Mesenchymal stem cell (in vitro differentiated cells and primary cell): Measurements from ENCODE around the gene RAB6B.

Source experiments
- DNase-seq: peaks from one replicate; pipeline ENCODE4 v3.0.0-alpha.2; 2013
- H2AFZ ChIP-seq: one replicate; pipeline ENCODE4 v1.6.1; 2013; ENCODE audit warnings: low read depth, mild to moderate bottlenecking, control low read depth, inconsistent platforms, low read length, moderate library complexity
- H2AK5ac ChIP-seq: 2 replicates; pipeline ENCODE4 v1.6.1; 2013; ENCODE audit warnings: low read length, moderate library complexity, mild to moderate bottlenecking, inconsistent platforms; ENCODE audit not compliant: severe bottlenecking
- H2BK120ac ChIP-seq: one replicate; pipeline ENCODE4 v1.6.1; 2013; ENCODE audit warnings: low read depth, mild to moderate bottlenecking, inconsistent platforms, low read length, moderate library complexity
- H2BK12ac ChIP-seq, 2 experiments: one replicate each; pipeline ENCODE4 v1.6.1; 2013; ENCODE audit warnings: inconsistent platforms in 2 of 2, low read length in 2 of 2, mild to moderate bottlenecking in 2 of 2, moderate library complexity in 2 of 2, control low read depth in 1 of 2
- H2BK15ac ChIP-seq: one replicate; pipeline ENCODE4 v1.6.1; 2013; ENCODE audit warnings: mild to moderate bottlenecking, low read depth, inconsistent platforms; ENCODE audit not compliant: poor library complexity, severe bottlenecking
- H2BK5ac ChIP-seq: 2 replicates; pipeline ENCODE4 v1.6.1; 2013; ENCODE audit warnings: low read depth, mild to moderate bottlenecking, low read length, control low read depth, inconsistent platforms; ENCODE audit not compliant: poor library complexity, severe bottlenecking
- H3K14ac ChIP-seq, 2 experiments: one replicate each; pipeline ENCODE4 v1.6.1; 2013; ENCODE audit warnings: inconsistent platforms in 2 of 2, low read length in 2 of 2, control low read depth in 1 of 2, mild to moderate bottlenecking in 1 of 2, moderate library complexity in 1 of 2
- H3K18ac ChIP-seq, 2 experiments: one replicate each; pipeline ENCODE4 v1.6.1; 2013; ENCODE audit warnings: inconsistent platforms in 2 of 2, low read length in 2 of 2, control low read depth in 1 of 2, low read depth in 1 of 2, mild to moderate bottlenecking in 1 of 2
- H3K23ac ChIP-seq, 2 experiments: one replicate each; pipeline ENCODE4 v1.6.1; 2013; ENCODE audit warnings: inconsistent platforms in 2 of 2, low read length in 2 of 2, mild to moderate bottlenecking in 2 of 2, moderate library complexity in 2 of 2, control low read depth in 1 of 2
- H3K27ac ChIP-seq: 2 replicates; pipeline ENCODE4 v1.5.1; 2013; ENCODE audit warnings: mild to moderate bottlenecking, moderate library complexity, low read length, control low read depth, inconsistent platforms; ENCODE audit not compliant: poor library complexity, severe bottlenecking
- H3K27me3 ChIP-seq, 2 experiments: 2 replicates each; pipeline versions ENCODE4 v1.6.1 to v1.7.0; 2013; ENCODE audit warnings: low read length in 2 of 2, mild to moderate bottlenecking in 2 of 2, moderate library complexity in 2 of 2, control low read depth in 1 of 2, inconsistent platforms in 1 of 2; ENCODE audit not compliant: control insufficient read depth in 1 of 2, insufficient read depth in 1 of 2
- H3K36me3 ChIP-seq, 2 experiments: 2 replicates each; pipeline versions ENCODE4 v1.6.1 to v1.7.0; 2013; ENCODE audit warnings: low read length in 2 of 2, control low read depth in 1 of 2, inconsistent platforms in 1 of 2, low read depth in 1 of 2, mild to moderate bottlenecking in 1 of 2; ENCODE audit not compliant: insufficient read depth in 2 of 2, control insufficient read depth in 1 of 2
- H3K4ac ChIP-seq, 2 experiments: one replicate each; pipeline ENCODE4 v1.6.1; 2013; ENCODE audit warnings: inconsistent platforms in 2 of 2, low read length in 2 of 2, mild to moderate bottlenecking in 2 of 2, moderate library complexity in 2 of 2, control low read depth in 1 of 2, low read depth in 1 of 2
- H3K4me1 ChIP-seq: 2 replicates; pipeline ENCODE4 v1.6.1; 2013; ENCODE audit warnings: low read depth, low read length, control low read depth; ENCODE audit not compliant: control insufficient read depth, insufficient read depth
- H3K4me2 ChIP-seq: 2 replicates; pipeline ENCODE4 v1.6.1; 2013; ENCODE audit warnings: low read length, mild to moderate bottlenecking, inconsistent platforms; ENCODE audit not compliant: poor library complexity, severe bottlenecking
- H3K4me3 ChIP-seq, 2 experiments: 2 replicates each; pipeline versions ENCODE4 v1.5.1 to v1.7.0; 2013; ENCODE audit warnings: low read length in 2 of 2, mild to moderate bottlenecking in 2 of 2, control low read depth in 1 of 2, low read depth in 1 of 2; ENCODE audit not compliant: insufficient read depth in 1 of 2
- H3K79me1 ChIP-seq: replicated peaks from 2 replicates; pipeline ENCODE4 v1.6.1; 2013; ENCODE audit warnings: mild to moderate bottlenecking, control low read depth, low read length, inconsistent platforms; ENCODE audit not compliant: poor library complexity, severe bottlenecking
- H3K9ac ChIP-seq: 2 replicates; pipeline ENCODE4 v1.7.0; 2013; ENCODE audit warnings: mild to moderate bottlenecking, low read length, moderate library complexity
- H3K9me3 ChIP-seq: 2 replicates; pipeline ENCODE4 v1.7.0; 2013; ENCODE audit warnings: mild to moderate bottlenecking, low read length; ENCODE audit not compliant: control insufficient read depth
- H4K8ac ChIP-seq: one replicate; pipeline ENCODE4 v1.6.1; 2013; ENCODE audit warnings: inconsistent platforms, mild to moderate bottlenecking, low read length, moderate library complexity
- H4K91ac ChIP-seq: one replicate; pipeline ENCODE4 v1.6.1; 2013; ENCODE audit warnings: mild to moderate bottlenecking, low read length, inconsistent platforms
- WGBS: methylation state at CpG from one replicate; pipeline ENCODE4 v1.1.7; 2013; ENCODE audit warnings: mixed read lengths; 5-methylcytosine and 5-hydroxymethylcytosine counted together

The RAB6B gene

DNA sequence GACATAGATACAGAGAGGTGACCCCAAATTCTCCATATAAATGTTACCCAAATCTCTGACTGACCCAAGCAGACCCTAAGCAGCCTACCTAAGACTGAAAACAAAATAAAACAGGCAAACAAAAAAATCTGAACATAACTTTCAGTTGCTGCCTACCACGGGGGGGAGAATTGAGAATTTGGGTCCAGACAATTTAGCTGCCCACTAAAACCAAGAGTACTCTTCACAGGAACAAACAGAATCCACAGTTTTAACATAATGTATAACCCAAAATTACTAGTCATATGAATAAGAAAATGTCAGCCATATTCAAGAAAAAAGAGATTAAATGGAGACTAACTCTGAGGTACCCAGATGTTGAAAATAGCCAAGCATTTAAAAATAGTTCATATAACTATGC, 45.6 kb downstream of the RAB6B start:
- Histone ChIP-seq H3K9me3 (no peaks in the 10 kb centered on the region), H3K4ac (no peak overlapping the region), H3K27ac (no peak overlapping the region), H4K91ac (no peak overlapping the region), H2BK120ac (no peak overlapping the region), H3K4me3 (no peak overlapping the region), H3K18ac (no peak overlapping the region), H3K27me3 (no peaks in the 10 kb centered on the region), H3K4me1 (no peaks in the 10 kb centered on the region), H2BK5ac (no peak overlapping the region), H2AK5ac (no peak overlapping the region), H3K14ac (no peak overlapping the region), H4K8ac (no peak overlapping the region), H2AFZ (no peak overlapping the region), H3K4me2 (no peak overlapping the region), H2BK12ac (no peak overlapping the region), H3K23ac (no peak overlapping the region), H2BK15ac (no peak overlapping the region), H3K79me1 (no peaks in the 10 kb centered on the region), H3K9ac (no peak overlapping the region), H3K36me3 (no peaks in the 10 kb centered on the region)
- no peak for DNase-seq
- 83% methylated on average over 1 of the region's 1 CpG for WGBS

DNA sequence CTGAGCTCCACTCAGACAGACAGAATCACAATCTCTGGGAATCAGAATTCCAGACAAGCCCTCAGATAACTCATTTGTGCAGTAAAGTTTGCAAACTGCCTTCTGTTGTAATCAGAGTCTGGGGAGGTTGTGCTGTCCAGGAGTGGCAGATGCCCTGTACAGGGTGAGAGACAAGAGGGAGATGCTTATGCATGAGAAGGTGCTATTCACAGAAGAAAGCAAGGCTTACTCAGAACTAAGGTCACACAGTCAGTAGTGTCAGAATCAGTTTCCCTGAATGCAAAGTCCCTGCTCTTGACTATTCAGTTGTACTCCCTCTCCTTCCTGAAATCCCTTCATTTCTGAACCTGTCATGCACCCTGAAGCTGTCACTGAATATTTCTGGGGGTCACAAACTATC, 46.3 kb downstream of the RAB6B start:
- no peak overlapping the region for H3K4ac ChIP-seq
- H4K8ac ChIP-seq = no peak overlapping the region
- H3K14ac ChIP-seq = no peak overlapping the region
- H2BK12ac ChIP-seq = no peak overlapping the region
- H3K9ac ChIP-seq = no peak overlapping the region
- H3K4me2 ChIP-seq = no peak overlapping the region
- H2BK120ac ChIP-seq = no peak overlapping the region
- no peaks in the 10 kb centered on the region for H3K4me1 ChIP-seq
- no peak overlapping the region for H2BK15ac ChIP-seq
- peak overlapping the region in 1 of 2 experiments; percentile 23 for H3K23ac ChIP-seq
- H3K27me3 ChIP-seq = no peaks in the 10 kb centered on the region
- H4K91ac ChIP-seq = no peak overlapping the region
- no peak overlapping the region for H2AFZ ChIP-seq
- H2AK5ac ChIP-seq = no peak overlapping the region
- no peaks in the 10 kb centered on the region for H3K79me1 ChIP-seq
- no peaks in the 10 kb centered on the region for H3K36me3 ChIP-seq
- no peak overlapping the region for H3K18ac ChIP-seq
- H3K27ac ChIP-seq = no peak overlapping the region
- no peak for DNase-seq
- no peak overlapping the region for H3K4me3 ChIP-seq
- H2BK5ac ChIP-seq = no peak overlapping the region
- no peaks in the 10 kb centered on the region for H3K9me3 ChIP-seq

- Histone ChIP-seq H4K91ac (no peak overlapping the region), H2BK5ac (no peak overlapping the region), H3K14ac (no peak overlapping the region), H3K9me3 (no peaks in the 10 kb centered on the region), H3K9ac (no peak overlapping the region), H3K4me2 (no peak overlapping the region), H2BK12ac (no peak overlapping the region), H2AK5ac (no peak overlapping the region), H3K79me1 (no peaks in the 10 kb centered on the region), H3K18ac (no peak overlapping the region), H3K27ac (no peak overlapping the region), H3K23ac (no peak overlapping the region), H2AFZ (no peak overlapping the region), H3K4ac (no peak overlapping the region), H3K36me3 (no peaks in the 10 kb centered on the region), H2BK120ac (no peak overlapping the region), H4K8ac (no peak overlapping the region), H2BK15ac (no peak overlapping the region), H3K27me3 (peaks cover 0 to 9% of the 10 kb centered on the region in 2 experiments), H3K4me1 (peaks cover 3% of the 10 kb centered on the region), H3K4me3 (no peak overlapping the region)
- no peak for DNase-seq
- 92% methylated on average over 3 of the region's 4 CpGs for WGBS
Measured at GRCh38 chr3:133845127-133845526, 50.6 kb downstream of the RAB6B start.

- Histone ChIP-seq H2AFZ (no peak overlapping the region), H4K91ac (no peak overlapping the region), H3K4me1 (peaks cover 3% of the 10 kb centered on the region), H3K4me2 (no peak overlapping the region), H2BK12ac (no peak overlapping the region), H3K4ac (no peak overlapping the region), H3K4me3 (no peak overlapping the region), H4K8ac (no peak overlapping the region), H3K27me3 (peaks cover 0 to 9% of the 10 kb centered on the region in 2 experiments), H3K36me3 (peaks cover 0 to 9% of the 10 kb centered on the region in 2 experiments), H3K9me3 (no peaks in the 10 kb centered on the region), H3K79me1 (no peaks in the 10 kb centered on the region), H3K18ac (no peak overlapping the region), H3K23ac (no peak overlapping the region), H3K9ac (no peak overlapping the region), H2BK15ac (no peak overlapping the region), H2BK5ac (no peak overlapping the region), H2AK5ac (no peak overlapping the region), H3K14ac (no peak overlapping the region), H2BK120ac (no peak overlapping the region), H3K27ac (no peak overlapping the region)
- 42% methylated on average over 6 of the region's 7 CpGs for WGBS
- DNase-seq = peak; percentile 85
Measured at GRCh38 chr3:133843634-133844033, 52.0 kb downstream of the RAB6B start.
